Hematopoietic multipotent progenitor cell treated with erythropoietin and hydrocortisone succinate and interleukin-3 and kit ligand, for 15 days (in vitro differentiated cells): ENCODE data around the gene NR5A1.

Experiments used
- DNase-seq: peaks from one replicate; pipeline ENCODE4 v3.0.0-alpha.2; 2015; ENCODE audit warnings: low spot score

NR5A1 gene

DNA sequence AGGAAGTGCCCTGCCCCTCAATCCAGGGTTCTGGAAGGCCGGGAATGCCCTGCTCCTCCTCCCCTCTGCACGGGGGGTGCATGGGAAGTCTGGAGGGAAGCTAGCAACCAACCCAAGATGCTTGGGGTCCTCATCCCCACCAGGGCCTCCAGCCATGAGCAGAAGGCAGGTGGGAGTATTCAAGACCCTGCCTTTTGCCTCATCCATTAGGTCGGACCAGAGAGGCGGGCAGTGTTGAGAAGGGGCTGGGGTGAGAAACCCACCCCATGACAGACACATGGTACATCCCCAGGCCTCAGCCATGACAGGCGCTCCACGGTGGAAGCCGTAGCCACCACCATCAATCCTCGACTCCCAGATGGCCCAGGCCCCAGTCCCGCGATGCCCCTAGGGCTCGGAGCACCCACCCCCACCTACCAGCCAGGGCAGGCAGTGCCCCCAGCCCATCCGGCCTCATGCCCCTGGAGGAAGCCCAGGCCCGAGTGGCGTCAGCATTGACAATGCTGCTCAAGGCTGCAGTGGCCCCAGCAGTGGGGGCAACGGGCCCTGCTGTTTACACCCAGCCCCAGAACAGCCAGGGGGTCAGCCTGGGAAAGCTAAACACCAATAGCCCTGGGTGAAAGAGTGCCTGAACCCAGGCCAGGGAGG is 8.6 kb downstream of the NR5A1 start:
- no peak for DNase-seq

DNA sequence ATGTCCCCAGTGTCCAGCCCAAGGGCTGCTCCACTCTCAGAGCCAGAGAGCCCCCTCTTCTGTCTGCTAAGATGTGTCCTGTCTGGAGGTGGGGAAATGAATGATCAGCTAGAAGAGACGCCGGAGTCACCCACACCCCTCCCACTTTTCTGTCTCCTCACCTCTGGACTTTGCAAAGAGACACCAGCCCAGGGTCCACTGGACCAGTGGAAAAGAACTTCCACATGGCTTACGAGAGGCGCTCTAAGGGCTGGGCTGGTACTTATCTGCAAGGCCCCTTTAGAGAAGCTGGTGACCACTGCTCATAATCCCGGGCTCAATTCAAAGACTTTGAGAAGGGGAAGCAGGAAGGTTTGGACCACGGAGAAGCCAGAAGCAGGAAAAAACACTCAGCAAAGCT is 9.2 kb downstream of the NR5A1 start:
- DNase-seq, result no peak

DNA sequence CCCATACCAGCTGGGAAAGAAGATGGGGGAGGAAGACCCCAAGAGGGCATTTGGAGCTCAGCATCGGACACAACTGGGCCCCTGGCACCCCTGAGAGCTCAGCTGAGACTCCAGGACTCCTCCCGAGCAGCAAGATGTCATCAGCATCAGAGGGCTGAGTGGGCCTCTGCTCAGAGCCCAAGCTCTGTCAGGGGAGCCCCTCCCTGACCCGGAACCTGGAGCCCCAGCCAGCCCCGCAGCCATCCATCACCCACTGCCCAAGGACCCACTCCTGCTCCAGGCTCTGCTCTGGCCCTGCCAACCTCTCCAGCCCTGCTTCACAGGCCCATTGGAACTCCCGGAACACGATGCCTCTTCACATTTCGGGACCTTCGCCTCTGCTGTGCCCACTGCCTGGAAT is 9.8 kb downstream of the NR5A1 start:
- no peak for DNase-seq

DNA sequence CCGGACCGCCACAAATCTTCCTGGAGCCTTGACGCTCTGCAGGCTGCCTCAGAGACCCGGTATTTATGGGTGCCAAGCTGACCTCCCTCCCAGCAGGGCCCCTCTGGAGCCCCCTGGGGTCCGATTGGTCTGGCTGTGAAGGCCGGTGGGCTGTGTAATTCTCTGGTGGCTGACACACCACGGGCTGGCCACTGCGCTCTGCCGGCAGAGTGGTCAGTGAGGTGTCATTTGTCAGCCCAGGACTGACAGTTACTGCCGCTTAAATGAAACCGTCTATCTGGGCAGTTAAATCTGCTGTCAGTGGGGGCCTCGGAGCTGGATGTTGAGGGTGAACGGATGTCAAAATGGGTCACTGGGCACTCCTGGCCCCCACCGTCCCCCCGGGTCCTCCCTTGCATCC is 10.7 kb downstream of the NR5A1 start:
- DNase-seq, result no peak

DNA sequence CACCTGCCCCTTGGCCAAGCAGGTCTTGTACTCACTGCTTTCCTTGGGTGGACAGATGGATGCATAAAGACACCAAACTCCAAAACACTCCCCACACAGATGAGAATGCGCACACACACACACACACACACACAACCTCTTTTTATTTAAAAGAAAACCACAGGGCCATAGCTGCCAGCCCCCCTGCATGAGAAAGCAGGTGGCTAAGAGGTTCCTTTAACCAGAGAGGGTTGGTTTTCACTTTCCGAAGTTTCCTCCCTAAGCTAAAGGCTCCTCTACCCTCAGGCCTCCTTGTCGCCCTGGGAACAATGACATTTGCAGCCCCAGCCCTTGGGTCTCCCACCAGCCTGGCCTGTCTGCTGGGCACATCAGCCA is 11.1 kb downstream of the NR5A1 start:
- no peak for DNase-seq

DNA sequence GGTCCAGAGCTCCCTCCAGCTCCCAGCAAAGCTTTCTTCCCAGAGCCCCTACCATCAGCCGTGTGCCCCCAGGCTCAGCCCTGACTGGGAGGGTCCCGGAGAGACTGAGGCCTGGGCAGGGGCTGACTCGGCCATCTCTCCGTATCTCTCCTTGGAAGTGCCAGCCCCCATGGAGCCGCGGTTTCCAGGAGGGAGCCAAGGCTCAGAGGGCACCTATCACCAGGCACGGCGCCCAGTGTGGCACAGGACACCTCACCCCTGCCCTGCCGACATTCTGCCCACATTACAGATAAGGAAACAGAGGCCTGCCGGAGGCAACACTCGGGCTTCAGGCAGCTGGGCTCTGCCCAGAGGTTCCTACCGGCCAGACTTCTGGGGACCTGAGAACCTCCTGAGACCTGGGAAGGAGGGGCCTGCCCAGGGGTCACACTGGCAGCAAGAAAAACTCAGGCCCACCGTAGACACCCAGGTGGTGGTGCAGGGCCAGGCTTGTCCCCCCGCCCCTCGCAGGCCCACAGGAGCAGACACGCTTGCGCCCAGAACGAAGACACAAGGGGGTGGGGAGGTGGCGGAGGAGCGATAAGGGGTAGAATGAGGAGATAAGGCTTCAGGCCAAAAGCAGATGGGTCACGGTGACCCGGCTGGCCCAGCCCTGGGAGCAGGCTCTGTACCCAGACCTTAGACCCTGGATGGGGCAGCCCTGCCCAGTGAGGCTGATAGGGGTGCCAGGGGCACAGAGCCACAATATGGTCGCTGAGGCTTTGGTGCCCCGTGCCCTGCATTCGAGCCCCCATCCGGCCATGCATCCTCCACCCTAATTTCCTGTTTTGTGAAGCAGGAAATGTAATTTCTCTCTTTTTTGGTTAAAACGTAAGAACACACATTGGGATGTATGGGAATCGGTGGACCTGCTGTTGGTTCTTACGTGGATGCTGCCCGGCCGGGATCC is 11.8 kb downstream of the NR5A1 start:
- DNase-seq, result peak; percentile 12

DNA sequence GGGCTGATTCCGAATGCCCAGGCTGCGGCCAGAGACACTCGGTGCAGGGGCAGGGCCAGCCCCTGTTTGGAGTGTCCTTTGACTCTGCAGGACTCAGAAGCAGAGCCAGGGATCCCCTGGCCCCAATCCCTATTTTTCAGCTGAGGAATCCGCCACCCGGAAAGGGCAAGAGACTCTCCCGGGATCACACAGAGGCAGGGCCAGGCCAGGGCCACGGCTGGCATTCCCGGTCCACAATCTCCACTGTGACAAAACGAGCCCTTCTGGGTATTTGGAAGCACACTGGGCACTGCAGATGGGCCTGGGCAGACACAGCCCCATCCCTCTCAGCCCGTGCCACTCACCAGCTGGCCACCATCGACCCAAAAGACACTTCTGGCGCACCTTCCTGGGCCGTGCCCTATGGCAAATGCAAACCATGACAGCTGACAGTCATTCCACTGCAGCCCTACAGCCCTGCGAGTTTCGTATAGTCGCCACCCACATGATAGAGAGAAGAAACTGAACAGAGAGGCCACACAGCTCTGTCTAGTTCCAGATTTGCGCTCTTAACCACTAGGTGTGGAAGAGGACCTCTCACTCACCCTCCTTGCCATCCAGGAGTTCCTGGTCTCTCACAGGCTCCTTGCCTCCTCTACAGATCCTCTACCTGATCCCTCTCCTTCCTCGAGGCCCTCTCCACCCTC is 13.3 kb downstream of the NR5A1 start:
- DNase-seq, result no peak

DNA sequence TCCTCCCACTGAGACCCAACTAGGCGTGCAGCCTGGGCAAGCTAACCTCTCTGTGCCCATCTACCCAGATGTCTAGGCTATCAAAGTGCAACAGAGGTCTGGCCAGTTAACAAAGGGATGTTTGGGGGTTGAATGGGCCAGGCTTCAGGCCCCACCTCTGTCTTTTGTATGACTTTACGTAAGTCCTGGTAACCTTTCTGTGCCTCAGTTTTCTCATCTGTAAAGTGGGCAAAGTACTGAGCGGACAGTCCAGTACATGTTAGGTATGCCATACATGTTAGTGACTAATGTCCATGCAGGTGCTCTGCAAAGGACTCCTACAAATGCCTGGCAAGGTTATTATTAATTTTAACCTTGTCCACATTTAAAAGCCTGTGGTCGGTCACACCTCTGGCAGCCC is 14.0 kb downstream of the NR5A1 start:
- no peak for DNase-seq

DNA sequence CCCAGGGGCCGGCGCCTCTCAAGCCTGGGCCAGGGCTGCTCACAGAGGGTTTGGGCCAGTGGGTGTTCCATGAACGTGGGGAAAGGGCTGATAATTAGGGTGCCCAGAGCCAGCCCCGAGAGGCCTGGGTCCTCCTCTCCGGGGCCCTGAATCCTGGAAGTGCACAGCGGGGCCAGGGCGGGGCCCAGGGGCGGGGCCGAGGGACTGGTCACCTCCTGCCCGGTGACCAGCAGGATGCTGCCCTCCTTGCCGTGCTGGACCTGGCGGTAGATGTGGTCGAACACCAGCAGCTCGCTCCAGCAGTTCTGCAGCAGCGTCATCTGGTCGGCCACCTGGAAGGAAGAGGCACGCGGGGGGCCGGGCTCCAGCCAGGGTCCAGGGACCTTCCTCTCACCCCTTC is 14.4 kb downstream of the NR5A1 start:
- no peak for DNase-seq

DNA sequence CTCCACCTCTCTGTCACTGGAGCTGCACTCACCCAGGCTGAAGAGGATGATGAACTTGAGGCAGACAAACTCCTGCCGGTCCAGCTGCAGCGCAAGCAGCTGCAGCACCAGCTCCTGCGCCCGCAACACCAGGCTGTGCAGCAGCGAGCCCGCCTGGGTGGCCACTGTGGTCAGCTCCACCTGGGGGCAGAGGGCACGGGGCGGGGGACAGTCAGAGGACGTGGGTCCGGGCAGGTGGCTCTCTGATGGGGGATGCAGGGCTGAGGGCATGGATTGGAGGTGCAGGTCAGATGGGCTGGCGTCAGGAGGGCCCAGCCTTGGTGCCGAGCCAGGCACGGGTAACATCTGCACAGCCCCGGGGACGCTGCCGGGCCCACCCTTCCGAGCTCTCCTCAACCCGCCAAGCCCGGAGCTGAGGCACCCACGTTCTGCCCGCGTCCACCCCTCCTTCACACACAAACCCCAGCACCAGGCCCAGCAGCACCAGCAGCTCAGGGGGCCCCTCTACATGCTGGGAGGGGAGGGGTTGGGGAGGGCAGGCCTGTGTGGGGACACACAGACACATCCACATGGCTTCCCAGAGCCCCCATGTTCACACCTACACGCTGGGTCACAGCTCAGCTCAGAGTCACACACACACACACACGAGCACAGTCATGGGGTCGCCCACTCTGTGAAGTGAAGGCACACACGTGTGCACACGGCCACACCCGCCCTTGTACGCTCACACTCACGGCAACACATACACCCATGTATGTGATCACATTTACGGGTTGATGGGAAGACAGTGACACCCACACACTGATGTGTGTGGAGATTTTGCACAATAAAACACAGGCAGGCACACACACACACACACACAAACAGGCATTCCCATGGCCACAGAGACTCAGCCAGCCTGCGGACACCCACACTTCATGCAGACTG is 15.9 kb downstream of the NR5A1 start:
- no peak for DNase-seq

DNA sequence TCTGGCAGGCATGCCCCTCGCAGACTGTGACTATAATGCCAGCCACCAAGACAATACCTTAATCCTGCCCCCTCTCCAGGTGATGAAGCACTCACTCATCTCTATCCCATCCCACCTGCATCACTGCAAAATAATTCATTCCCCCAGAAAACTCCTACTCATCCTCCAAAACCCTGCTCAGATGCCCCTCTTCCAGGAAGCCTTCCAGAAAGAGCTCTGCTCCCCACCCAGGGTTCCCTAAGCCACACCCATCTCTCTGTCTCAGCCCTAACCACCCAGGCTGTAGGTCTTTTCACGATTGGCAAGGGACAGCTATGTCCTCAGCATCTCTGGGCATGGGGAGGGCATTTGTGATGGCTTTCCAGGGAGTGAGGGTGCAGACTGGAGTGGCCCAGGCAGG is 17.2 kb downstream of the NR5A1 start:
- no peak for DNase-seq

DNA sequence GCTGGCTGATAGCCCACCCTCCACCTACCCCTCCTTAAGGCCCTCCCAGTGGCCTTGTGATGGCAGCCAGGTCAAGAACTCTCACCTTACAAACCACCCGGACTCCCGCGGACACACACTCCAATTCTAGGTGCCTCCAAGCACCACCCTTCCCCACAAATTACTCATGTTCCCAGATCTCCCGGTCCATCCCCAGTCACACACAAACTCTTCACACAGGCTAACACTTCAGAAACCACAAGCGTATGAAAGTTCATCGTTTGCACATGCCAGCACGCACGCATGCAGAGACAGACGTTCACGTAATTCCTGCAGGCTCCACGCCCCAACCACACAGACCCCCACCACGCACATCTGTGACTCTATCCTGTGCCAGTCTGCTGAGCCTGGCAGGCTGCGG is 18.0 kb downstream of the NR5A1 start:
- DNase-seq, result no peak

DNA sequence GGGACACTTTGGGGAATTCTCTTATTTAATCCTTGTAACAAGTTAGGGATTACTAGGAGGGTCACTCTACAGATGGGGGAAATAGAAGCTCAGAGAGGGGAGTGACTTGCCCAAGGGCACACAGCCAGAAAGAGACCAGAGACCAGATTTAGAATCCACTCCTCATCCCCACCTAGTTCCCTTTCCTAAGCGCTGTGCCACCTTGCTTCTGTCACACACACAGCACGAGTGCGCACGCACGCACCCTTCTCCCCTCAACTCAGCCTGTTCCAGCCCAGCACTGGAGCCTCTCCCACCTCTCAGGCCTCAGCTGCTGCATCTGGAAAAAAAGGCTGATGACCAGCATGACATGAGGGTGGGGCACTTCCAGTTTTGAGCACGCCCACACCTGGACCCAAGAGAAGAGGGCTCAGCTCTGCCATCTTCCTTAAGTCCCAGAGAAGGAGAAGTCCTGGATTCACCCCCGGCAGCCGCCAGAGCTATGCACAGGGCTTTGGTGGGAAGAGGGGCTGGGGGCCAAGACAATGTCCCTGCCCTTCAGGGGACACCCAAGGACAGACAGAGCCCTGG is 18.5 kb downstream of the NR5A1 start:
- DNase-seq, result no peak

DNA sequence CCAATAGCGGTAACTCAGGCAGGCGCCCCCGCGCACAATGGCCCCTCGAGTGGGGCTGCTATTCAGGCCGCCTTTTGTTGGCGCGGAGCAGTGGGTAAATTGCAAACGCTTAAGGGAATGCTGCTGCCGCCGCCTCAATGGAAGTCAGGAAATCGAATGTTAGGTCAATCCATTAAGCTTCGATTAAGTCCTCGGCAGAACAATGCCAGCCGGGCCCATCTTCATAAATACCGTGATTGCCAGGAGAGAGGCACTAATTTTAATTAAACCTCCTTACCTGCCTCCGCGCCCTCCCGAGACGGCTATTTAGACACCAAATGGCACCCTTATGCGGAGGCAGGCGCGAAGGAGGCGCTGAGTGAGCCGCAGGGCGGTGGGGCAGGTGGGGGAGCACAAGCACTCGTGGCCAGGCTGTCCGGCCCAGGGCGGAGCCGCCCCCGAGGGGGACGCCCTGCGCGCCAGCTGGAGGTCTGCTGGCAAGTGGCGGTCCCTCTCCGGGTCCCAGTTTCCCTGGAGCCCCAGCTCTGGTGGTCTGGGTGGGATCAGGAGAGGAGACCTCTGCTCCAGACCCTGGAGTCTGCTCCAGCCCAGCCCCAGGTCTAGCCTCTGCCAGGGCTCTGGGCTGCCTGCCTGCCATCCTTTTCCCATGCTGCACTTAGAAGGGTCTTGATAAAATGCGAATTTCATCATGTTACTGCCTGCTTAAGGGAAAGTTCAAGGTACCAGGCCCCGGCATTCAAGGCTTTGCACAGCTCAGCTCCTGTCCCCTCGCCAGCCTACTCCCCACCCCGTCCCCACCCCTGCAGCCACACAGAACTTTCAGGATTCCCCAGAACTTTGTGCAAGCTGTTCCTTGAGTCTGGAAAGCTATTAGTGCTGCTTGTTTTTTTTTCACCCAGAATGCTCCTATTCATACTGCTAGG is 19.7 kb downstream of the NR5A1 start:
- no peak for DNase-seq

DNA sequence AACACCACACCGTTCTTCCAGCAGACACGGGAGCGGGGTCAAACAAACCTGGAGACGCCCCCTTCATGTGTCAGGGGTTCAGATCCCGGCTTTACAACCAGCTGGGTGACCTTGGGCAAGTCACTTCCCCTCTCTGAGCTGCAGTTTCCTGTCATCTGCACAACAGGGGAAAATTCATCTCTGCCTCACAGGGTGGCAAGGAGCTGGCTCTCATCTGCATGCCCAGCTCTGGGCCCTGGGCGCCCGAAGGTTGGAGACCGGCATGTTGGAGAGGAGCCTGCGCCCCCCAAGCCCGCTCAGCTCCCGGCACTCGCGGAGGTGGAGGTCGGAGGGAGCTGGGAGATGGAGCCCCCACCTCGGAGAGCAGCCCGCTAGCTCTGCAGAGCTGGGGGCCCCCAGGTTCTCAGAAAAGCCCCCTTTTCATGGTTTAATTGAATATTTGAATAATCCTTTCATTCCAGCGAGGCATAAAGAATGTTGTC is 20.4 kb downstream of the NR5A1 start:
- DNase-seq, result no peak

DNA sequence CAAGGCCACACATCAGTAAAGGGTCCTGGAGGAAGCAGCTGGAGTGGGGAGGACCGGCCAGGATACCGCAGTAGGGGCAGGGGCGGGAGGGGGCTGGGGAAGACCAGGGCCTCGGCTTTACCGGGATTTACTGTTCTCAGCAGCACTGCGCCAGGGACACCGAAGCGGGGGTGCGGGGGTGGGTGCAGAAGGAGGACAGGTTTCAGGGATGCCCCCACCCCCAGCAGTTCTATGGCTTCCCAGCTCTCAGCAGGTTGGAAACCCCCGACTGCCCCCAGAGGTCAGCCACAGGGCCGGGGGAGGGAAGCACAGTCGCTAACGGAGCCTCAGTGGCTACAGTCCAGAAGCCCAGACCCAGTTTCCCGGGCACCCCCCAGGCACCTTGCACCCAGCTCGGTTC is 21.3 kb downstream of the NR5A1 start:
- no peak for DNase-seq

DNA sequence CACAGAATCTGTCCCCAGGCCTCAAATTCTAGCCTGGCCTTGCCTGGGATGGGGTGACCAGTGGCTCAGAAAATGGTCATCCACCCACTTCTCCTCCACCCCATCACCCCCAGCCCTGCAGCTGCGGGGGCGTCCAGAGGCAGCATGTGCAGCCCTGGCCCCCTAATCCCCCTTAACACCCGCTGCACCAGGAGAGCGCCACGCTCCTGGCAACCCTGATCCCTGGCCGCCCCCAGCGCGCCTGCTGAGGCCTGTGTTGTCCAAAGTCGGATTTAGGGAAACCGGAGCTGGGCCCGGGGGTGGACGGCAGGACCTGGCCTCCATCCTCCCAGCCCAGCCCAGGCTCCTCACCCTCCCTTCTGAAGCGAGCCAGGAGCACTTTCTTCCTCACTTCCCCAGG is 22.0 kb downstream of the NR5A1 start:
- DNase-seq, result no peak

DNA sequence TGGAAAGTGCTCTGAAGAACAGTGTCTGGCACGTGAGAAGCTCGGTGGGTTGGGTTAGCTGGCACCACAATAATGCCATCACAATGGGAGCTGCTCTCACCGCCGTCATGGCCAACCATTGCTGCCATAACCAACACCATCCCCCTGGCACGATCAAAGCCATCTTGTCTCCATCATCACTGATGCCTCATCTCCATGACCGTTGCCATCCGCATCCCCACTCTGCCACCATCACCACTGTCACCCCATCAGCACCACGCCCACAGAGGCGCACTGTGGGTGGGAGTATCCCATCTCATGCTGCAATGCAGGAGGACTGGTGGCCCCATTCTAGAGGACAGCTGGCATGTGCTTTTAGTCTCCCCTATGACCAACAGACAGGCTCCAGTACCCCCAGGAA is 23.7 kb downstream of the NR5A1 start:
- DNase-seq, result no peak

DNA sequence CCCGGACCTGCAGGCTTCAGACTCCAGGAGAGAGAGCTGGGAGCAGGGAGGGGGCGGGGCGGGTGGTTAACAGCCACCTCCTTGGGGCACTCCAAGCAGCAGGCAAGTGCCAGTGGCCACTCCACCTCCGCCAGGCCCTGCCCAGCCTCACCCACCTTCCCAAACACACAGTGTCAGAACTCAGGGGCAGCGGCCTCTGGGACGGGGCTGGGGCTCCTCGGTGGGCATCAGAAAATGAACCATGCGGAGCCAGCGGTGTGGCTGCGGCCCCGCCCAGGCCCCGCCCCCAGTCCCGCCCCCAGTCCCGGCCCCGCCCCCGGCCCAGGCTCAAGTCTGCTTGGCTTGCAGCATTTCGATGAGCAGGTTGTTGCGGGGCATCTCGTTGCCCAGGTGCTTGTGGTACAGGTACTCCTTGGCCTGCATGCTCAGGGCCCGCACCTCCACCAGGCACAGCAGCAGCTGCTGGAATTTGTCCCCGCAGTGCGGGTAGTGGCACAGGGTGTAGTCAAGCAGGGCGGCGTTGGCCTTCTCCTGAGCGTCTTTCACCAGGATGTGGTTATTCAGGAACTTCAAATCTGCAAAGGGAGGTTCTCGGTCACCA is 24.7 kb downstream of the NR5A1 start:
- no peak for DNase-seq

DNA sequence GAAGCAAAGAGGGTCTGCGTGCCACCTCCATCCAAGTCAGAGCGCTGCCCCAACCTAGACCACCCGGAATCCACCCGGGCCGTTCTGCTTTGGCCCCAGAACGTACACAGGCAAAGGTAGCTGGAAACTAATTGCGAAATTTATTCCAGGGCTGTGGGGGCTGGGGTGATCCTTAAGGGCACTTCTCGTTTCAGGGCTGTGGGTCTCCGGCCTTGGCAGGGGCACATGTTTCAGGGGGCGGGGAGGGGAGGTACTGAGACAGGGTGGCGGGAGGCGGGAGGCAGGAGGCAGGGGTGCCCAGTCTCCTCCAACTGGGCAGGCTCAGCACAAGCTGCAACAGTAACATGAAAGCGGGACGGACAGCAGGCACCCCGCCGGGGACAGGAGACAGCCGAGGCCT is 26.1 kb downstream of the NR5A1 start:
- DNase-seq, result no peak
